ENCODE results near the gene HOMER2. TPM values are rescaled to one million over a fixed set of nuclear protein-coding genes. Genes with fewer than 3 reads are reported as not detected.

Gene HOMER2
- total and polyA plus RNA-seq, 4 donors, result 4.3 to 62.0 (median 23.6) TPM

- Histone ChIP-seq H3K36me3 (ENCODE audit: control insufficient read depth in 4 of 4, insufficient read depth in 3 of 4, low read depth in 1 of 4, low read length in 3 of 4) (peaks cover 3 to 15% (median 8%) of the 10 kb centered on the region in 4 donors), H3K27me3 (ENCODE audit: control insufficient read depth in 4 of 4, insufficient read depth in 4 of 4, low read length in 3 of 4) (no peaks in the 10 kb centered on the region), H3K9ac (ENCODE audit: low read depth in 1 of 2, low read length in 2 of 2) (no peak overlapping the region), H3K4me1 (ENCODE audit: control insufficient read depth in 4 of 4, insufficient read depth in 4 of 4, low read length in 3 of 4) (peaks cover 0 to 17% (median 10%) of the 10 kb centered on the region in 4 donors), H3K9me3 (ENCODE audit: control insufficient read depth in 4 of 4, low read length in 3 of 4) (no peaks in the 10 kb centered on the region), H3K4me3 (ENCODE audit: low read depth in 1 of 3, low read length in 3 of 3) (no peak overlapping the region), H3K27ac (ENCODE audit: low read depth in 1 of 2, low read length in 2 of 2) (no peak overlapping the region)
- no peak for DNase-seq (ENCODE audit: low spot score)
- 90% methylated on average over 17 of the region's 17 CpGs for WGBS
- TF ChIP-seq YY1 (IDR thresholded peaks at IDR 0.05), result no peak
- TF ChIP-seq, protein P1, sequence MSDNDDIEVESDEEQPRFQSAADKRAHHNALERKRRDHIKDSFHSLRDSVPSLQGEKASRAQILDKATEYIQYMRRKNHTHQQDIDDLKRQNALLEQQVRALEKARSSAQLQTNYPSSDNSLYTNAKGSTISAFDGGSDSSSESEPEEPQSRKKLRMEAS (IDR thresholded peaks at IDR 0.05), result no peak
- TF ChIP-seq ZBTB33 (IDR thresholded peaks at IDR 0.05), result no peak
- TF ChIP-seq NR2F2 (IDR thresholded peaks at IDR 0.05), result peak; percentile 29
Measured at GRCh38 chr15:82855286-82856100, 97.0 kb downstream of the HOMER2 start.

DNA sequence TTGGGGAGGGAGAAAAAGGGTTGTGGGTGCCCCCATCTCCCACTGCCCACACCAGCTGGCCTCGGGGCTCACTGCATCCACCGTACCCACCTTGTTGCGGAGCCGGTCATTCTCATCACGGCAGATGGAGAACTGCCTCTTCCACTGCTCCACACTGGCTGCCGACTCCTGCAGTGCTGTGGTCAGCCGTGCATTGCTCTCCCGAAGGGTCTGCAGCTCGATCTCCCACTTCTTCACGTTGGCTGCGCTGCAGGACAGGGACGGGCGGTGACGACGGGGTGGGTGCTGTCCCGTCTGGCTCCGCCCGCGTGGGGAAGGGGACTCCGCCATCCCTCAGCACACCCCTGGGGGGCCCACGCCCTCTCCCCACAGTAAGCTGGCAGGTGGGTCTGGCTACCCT lies 98.0 kb downstream of the HOMER2 start:
- TF ChIP-seq SP1 (IDR thresholded peaks at IDR 0.05) (no peak), RXRA (IDR thresholded peaks at IDR 0.05) (no peak), HNF4A (conservative IDR thresholded peaks at IDR 0.05) (no peak), YY1 (IDR thresholded peaks at IDR 0.05) (no peak), TAF1 (conservative IDR thresholded peaks at IDR 0.05) (no peak), ZBTB33 (IDR thresholded peaks at IDR 0.05) (no peak), ATF3 (IDR thresholded peaks at IDR 0.05) (no peak), FOXA2 (IDR thresholded peaks at IDR 0.05) (no peak), REST (IDR thresholded peaks at IDR 0.05) (no peak), NR2F2 (IDR thresholded peaks at IDR 0.05) (no peak), CTCF (IDR thresholded peaks at IDR 0.05; ENCODE audit: low read depth, low read length, missing input control) (no peak)
- TF ChIP-seq, protein P1 (IDR thresholded peaks at IDR 0.05), result no peak
- peaks cover 3 to 16% (median 8%) of the 10 kb centered on the region in 4 donors for H3K36me3 ChIP-seq (ENCODE audit: control insufficient read depth in 4 of 4, insufficient read depth in 3 of 4, low read depth in 1 of 4, low read length in 3 of 4)
- H3K4me3 ChIP-seq (ENCODE audit: low read depth in 1 of 3, low read length in 3 of 3), result no peak overlapping the region
- no peaks in the 10 kb centered on the region for H3K27me3 ChIP-seq (ENCODE audit: control insufficient read depth in 4 of 4, insufficient read depth in 4 of 4, low read length in 3 of 4)
- H3K4me1 ChIP-seq (ENCODE audit: control insufficient read depth in 4 of 4, insufficient read depth in 4 of 4, low read length in 3 of 4), result peaks cover 0 to 24% (median 13%) of the 10 kb centered on the region in 4 donors
- no peaks in the 10 kb centered on the region for H3K9me3 ChIP-seq (ENCODE audit: control insufficient read depth in 4 of 4, low read length in 3 of 4)
- H3K27ac ChIP-seq (ENCODE audit: low read depth in 1 of 2, low read length in 2 of 2), result no peak overlapping the region
- no peak for DNase-seq (ENCODE audit: low spot score)
- H3K9ac ChIP-seq (ENCODE audit: low read depth in 1 of 2, low read length in 2 of 2), result no peak overlapping the region
- WGBS, result 95% methylated on average over 21 of the region's 21 CpGs
